Measurements from ENCODE around the gene URAD. TPM values are rescaled to one million over a fixed set of nuclear protein-coding genes. Genes with fewer than 3 reads are reported as not detected.

The URAD gene
- total RNA-seq, 1 donor from 2014 or later, result 0.26 TPM

DNA sequence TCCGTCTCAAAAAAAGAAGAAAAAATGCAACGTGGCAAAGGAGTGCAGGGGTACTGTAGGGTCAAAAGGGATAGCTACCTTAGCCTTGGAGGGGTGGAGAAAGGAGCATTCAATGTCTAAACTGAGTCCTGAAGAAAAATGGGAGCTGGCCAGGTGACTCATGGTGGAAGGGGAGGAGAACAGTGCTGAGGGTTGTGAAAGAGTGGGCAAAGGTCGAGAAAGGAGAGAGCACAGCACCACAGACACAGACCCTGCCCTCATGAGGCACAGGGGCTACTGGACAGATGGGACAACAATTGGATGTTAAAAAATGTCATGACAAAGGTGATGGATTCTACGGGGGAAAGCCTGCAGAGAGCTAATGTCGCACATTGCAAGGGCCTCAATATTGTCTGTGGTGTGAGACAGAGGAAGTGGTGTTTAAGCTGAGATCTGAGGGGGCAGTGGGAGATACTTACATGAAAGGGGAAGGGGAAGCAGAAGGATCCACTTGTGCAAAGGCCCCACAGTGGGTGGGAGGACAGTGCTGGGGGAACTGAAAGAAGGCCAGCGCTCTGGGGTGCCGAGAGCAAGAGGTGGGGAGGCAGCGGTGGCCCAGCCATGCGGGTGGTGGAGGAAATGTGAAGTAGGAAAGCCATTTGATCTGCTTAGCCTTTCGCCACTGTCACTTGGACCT lies 42.9 kb upstream of the URAD start:
- no peak for DNase-seq (ENCODE audit: low read depth, low spot score)
- Mint-ChIP-seq H3K27me3 (ENCODE audit: low read depth) (peaks cover 18% of the 10 kb centered on the region), H3K4me1 (no peaks in the 10 kb centered on the region), H3K36me3 (ENCODE audit: low read depth) (no peaks in the 10 kb centered on the region), H3K9me3 (peaks cover 2% of the 10 kb centered on the region), H3K4me3 (no peak overlapping the region), H3K27ac (ENCODE audit: unreplicated experiment) (peak overlapping the region; percentile 16)
- TF ChIP-seq, protein P1, sequence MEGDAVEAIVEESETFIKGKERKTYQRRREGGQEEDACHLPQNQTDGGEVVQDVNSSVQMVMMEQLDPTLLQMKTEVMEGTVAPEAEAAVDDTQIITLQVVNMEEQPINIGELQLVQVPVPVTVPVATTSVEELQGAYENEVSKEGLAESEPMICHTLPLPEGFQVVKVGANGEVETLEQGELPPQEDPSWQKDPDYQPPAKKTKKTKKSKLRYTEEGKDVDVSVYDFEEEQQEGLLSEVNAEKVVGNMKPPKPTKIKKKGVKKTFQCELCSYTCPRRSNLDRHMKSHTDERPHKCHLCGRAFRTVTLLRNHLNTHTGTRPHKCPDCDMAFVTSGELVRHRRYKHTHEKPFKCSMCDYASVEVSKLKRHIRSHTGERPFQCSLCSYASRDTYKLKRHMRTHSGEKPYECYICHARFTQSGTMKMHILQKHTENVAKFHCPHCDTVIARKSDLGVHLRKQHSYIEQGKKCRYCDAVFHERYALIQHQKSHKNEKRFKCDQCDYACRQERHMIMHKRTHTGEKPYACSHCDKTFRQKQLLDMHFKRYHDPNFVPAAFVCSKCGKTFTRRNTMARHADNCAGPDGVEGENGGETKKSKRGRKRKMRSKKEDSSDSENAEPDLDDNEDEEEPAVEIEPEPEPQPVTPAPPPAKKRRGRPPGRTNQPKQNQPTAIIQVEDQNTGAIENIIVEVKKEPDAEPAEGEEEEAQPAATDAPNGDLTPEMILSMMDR (conservative IDR thresholded peaks at IDR 0.05), result no peak

DNA sequence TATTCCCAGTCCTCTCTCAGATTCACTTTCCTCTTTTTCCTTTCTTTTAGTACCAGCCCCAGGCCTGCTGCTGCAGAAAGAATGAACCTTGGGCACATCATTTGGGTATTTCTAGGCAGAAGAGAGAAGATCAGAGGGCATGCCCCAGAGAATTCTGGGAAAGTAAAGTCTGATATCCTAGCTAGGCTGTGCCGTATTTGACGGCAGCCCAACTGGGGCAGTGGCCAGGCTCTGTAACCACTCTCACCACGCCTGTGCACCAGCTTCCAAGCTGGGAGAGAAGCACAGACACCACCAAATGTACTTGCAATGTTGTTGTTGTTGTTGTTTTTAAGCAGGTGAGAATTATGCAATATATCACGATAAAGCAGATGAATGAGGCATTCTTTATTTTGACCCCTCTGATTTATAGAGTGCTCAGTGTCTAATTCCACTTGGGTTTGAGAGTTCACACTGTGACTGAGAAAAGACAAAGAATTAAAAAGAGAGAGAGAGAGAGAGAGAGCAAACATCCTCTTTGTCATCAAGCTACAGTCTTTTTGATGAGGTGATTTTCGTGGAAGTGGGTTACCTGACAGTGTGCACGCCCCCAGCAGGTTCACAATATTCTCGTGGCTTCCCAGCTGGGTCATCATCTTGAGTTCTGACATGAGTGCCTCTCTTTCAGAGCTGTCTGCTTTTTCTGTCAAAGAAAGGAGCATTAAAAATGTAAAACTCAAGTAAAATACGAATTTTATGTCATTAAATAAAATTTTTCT lies 39.3 kb upstream of the URAD start:
- H3K9me3 Mint-ChIP-seq, result no peaks in the 10 kb centered on the region
- TF ChIP-seq, protein P1 (conservative IDR thresholded peaks at IDR 0.05), result no peak
- peaks cover 7% of the 10 kb centered on the region for H3K4me1 Mint-ChIP-seq
- no peak overlapping the region for H3K4me3 Mint-ChIP-seq
- no peak for DNase-seq (ENCODE audit: low read depth, low spot score)
- no peak overlapping the region for H3K27ac Mint-ChIP-seq (ENCODE audit: unreplicated experiment)
- H3K36me3 Mint-ChIP-seq (ENCODE audit: low read depth), result no peaks in the 10 kb centered on the region
- H3K27me3 Mint-ChIP-seq (ENCODE audit: low read depth), result peaks cover 5% of the 10 kb centered on the region

DNA sequence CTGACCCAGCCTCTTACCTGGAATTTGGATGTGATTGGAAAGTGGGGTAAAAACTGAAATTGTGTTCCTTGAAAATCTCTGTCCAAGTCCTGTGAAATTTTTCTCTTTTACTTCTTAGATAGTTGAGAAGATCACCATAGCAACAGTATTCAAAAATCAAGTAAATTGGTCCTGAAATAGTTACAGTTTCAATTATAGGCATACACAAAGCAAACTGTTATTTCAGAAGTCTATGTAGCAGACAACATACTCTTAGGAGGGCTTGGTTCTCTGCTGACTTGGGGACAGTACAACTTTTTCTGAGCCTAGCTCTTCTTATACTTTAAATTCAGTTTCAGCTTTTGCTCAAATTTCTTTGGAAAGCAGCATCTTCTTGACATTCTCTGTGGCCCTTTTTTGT lies 38.6 kb upstream of the URAD start:
- H3K27me3 Mint-ChIP-seq (ENCODE audit: low read depth), result peaks cover 9% of the 10 kb centered on the region
- TF ChIP-seq, protein P1 (conservative IDR thresholded peaks at IDR 0.05), result no peak

DNA sequence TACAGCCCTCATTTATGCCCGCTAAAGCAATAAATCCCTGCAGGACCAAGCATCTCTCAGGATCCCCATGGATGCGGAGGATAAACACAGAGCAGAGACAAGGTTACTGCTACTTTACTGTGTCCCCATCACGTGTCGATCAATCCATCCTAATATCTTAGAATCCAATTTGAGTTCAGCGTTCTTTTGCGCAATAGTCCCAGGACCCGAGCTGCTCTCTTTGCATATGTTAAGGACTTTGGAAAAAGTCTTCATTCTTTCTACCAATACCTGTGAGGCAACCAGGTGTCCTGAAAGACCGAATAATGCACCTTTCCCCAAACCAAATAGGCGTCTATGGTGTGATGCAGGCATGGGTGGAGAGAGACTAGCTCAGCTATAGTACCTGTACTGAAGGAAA lies 38.0 kb upstream of the URAD start:
- peaks cover 13% of the 10 kb centered on the region for H3K4me1 Mint-ChIP-seq

More for the DNA sequence above, 38.6 kb upstream of the URAD start:
- peaks cover 13% of the 10 kb centered on the region for H3K4me1 Mint-ChIP-seq
- no peak for DNase-seq (ENCODE audit: low read depth, low spot score)
- no peak overlapping the region for H3K4me3 Mint-ChIP-seq
- H3K9me3 Mint-ChIP-seq, result no peaks in the 10 kb centered on the region
- no peaks in the 10 kb centered on the region for H3K36me3 Mint-ChIP-seq (ENCODE audit: low read depth)
- H3K27ac Mint-ChIP-seq (ENCODE audit: unreplicated experiment), result no peak overlapping the region

DNA sequence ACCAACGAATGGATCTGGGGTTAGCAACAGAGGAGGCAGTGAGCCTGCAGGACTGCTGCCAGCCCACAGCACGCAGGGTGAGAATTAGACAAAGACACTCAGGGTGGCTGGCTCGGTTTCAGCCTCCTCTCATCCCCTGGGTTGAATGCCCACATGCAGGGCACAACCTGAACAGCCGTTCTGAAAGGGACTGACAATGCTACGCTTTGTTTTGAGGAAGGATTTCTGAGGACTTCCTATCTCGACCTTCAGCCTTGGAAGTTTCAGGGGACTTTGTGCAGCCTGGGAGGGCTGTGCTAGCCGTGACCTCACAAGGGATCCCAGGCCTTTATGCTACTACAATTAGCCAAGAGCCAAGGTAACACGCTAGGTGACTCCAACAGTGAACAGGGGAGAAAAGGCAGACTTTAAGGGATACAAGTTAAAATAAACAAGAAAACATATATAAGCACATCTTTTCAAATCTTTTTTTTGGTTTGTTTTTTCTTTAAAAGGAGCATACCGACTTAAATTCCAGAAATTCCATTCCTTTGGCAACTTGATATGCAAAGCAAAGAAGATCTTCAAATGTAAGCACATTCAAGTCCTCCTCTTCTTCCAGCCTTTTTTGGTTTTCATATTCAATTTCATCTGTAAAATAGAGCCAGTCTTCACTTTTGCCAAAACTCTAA lies 34.5 kb upstream of the URAD start:
- Mint-ChIP-seq H3K27me3 (ENCODE audit: low read depth) (peaks cover 14% of the 10 kb centered on the region), H3K9me3 (no peaks in the 10 kb centered on the region), H3K27ac (ENCODE audit: unreplicated experiment) (no peak overlapping the region), H3K36me3 (ENCODE audit: low read depth) (no peaks in the 10 kb centered on the region), H3K4me1 (peaks cover 13% of the 10 kb centered on the region), H3K4me3 (no peak overlapping the region)
- TF ChIP-seq, protein P1 (conservative IDR thresholded peaks at IDR 0.05), result no peak
- peak; percentile 1 for DNase-seq (ENCODE audit: low read depth, low spot score)

More for the DNA sequence above, 38.0 kb upstream of the URAD start:
- DNase-seq (ENCODE audit: low read depth, low spot score), result no peak
- H3K36me3 Mint-ChIP-seq (ENCODE audit: low read depth), result no peaks in the 10 kb centered on the region
- TF ChIP-seq, protein P1 (conservative IDR thresholded peaks at IDR 0.05), result no peak
- no peaks in the 10 kb centered on the region for H3K9me3 Mint-ChIP-seq
- H3K27ac Mint-ChIP-seq (ENCODE audit: unreplicated experiment), result no peak overlapping the region
- no peak overlapping the region for H3K4me3 Mint-ChIP-seq
- H3K27me3 Mint-ChIP-seq (ENCODE audit: low read depth), result peaks cover 9% of the 10 kb centered on the region

Measured in neural crest cell (in vitro differentiated cells).